Measurements from ENCODE around the gene CARNS1. TPM values are rescaled to one million over a fixed set of nuclear protein-coding genes. Genes with fewer than 3 reads are reported as not detected.

CARNS1 gene
- total and polyA plus RNA-seq, 4 donors, result 0.05 to 0.19 (median 0.10) TPM

DNA sequence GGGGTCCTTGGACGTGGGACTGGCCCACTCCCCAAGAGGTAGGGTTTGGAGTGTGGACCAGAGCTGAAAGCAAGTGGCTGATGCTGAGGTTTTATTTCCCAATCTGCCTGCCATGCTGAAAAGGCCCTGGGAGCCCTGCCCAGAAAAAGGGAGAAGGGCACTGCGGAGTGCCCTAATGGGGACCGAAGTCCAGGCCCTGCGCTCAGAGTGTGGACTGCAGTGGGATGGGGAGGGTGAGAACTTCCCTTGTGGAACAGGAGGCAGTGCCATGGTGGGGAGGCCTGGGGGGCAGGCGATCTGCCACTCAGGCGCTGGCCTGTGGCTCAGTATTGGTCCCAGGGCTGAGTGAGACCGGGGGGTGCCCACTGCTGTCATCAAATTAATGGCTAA is 32.7 kb downstream of the CARNS1 start (continued):
- TF ChIP-seq, protein P1, sequence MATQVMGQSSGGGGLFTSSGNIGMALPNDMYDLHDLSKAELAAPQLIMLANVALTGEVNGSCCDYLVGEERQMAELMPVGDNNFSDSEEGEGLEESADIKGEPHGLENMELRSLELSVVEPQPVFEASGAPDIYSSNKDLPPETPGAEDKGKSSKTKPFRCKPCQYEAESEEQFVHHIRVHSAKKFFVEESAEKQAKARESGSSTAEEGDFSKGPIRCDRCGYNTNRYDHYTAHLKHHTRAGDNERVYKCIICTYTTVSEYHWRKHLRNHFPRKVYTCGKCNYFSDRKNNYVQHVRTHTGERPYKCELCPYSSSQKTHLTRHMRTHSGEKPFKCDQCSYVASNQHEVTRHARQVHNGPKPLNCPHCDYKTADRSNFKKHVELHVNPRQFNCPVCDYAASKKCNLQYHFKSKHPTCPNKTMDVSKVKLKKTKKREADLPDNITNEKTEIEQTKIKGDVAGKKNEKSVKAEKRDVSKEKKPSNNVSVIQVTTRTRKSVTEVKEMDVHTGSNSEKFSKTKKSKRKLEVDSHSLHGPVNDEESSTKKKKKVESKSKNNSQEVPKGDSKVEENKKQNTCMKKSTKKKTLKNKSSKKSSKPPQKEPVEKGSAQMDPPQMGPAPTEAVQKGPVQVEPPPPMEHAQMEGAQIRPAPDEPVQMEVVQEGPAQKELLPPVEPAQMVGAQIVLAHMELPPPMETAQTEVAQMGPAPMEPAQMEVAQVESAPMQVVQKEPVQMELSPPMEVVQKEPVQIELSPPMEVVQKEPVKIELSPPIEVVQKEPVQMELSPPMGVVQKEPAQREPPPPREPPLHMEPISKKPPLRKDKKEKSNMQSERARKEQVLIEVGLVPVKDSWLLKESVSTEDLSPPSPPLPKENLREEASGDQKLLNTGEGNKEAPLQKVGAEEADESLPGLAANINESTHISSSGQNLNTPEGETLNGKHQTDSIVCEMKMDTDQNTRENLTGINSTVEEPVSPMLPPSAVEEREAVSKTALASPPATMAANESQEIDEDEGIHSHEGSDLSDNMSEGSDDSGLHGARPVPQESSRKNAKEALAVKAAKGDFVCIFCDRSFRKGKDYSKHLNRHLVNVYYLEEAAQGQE (IDR thresholded peaks at IDR 0.05), result peak; percentile 41
- peak; percentile 92 for TF ChIP-seq HNF4G (IDR thresholded peaks at IDR 0.05)
- TF ChIP-seq, protein P2, sequence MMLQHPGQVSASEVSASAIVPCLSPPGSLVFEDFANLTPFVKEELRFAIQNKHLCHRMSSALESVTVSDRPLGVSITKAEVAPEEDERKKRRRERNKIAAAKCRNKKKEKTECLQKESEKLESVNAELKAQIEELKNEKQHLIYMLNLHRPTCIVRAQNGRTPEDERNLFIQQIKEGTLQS (IDR thresholded peaks at IDR 0.05), result no peak

DNA sequence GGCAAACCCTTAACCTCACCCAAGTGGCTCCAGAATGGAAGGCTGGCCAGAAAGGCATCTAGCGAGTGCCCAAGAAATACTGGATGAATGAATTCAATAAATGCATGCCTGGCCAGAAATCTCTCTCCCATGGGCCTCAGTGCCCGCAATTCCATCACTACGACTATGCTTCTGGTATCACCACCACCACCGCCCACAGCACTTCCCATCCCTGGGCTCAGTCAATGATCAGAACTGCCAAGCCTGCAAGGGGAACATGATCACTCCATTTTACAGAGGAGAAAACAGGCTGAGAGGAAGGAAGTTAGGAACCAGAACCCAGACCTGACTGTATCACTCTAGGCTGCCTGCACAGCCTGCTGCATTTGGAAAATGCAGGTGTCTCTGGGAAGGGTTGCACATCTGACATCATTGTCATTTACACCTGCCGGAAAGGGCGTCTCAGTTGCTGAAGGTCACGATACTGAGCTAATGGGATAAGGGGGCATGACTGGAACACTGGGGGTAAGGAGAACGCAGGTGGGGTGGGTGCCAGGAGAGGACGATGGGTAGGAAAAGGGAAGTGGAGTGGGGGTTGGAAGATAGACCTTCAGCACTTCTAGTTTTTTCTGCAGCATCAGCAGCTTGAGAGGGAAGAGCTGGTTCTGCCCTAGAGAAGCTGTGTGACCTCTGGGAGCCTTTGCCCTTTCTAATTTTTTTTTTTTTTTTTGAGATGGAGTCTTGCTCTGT is 33.8 kb downstream of the CARNS1 start:
- no peaks in the 10 kb centered on the region for H3K9me3 ChIP-seq (ENCODE audit: control insufficient read depth in 4 of 4, low read length in 3 of 4)
- H3K27ac ChIP-seq (ENCODE audit: low read depth in 1 of 2, low read length in 2 of 2), result no peak overlapping the region
- 73% methylated on average over 9 of the region's 9 CpGs for WGBS
- DNase-seq (ENCODE audit: low spot score), result no peak
- H3K4me3 ChIP-seq (ENCODE audit: low read depth in 1 of 3, low read length in 3 of 3), result no peak overlapping the region
- H3K4me1 ChIP-seq (ENCODE audit: control insufficient read depth in 4 of 4, insufficient read depth in 4 of 4, low read length in 3 of 4), result peaks cover 0 to 12% (median 6%) of the 10 kb centered on the region in 4 donors
- no peaks in the 10 kb centered on the region for H3K27me3 ChIP-seq (ENCODE audit: control insufficient read depth in 4 of 4, insufficient read depth in 4 of 4, low read length in 3 of 4)
- TF ChIP-seq, protein P1 (IDR thresholded peaks at IDR 0.05), result no peak
- TF ChIP-seq, protein P2 (IDR thresholded peaks at IDR 0.05), result no peak
- TF ChIP-seq, protein P3, sequence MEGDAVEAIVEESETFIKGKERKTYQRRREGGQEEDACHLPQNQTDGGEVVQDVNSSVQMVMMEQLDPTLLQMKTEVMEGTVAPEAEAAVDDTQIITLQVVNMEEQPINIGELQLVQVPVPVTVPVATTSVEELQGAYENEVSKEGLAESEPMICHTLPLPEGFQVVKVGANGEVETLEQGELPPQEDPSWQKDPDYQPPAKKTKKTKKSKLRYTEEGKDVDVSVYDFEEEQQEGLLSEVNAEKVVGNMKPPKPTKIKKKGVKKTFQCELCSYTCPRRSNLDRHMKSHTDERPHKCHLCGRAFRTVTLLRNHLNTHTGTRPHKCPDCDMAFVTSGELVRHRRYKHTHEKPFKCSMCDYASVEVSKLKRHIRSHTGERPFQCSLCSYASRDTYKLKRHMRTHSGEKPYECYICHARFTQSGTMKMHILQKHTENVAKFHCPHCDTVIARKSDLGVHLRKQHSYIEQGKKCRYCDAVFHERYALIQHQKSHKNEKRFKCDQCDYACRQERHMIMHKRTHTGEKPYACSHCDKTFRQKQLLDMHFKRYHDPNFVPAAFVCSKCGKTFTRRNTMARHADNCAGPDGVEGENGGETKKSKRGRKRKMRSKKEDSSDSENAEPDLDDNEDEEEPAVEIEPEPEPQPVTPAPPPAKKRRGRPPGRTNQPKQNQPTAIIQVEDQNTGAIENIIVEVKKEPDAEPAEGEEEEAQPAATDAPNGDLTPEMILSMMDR (IDR thresholded peaks at IDR 0.05; ENCODE audit: low read depth, low read length, missing input control), result no peak
- TF ChIP-seq YY1 (IDR thresholded peaks at IDR 0.05), result no peak
- H3K9ac ChIP-seq (ENCODE audit: low read depth in 1 of 2, low read length in 2 of 2), result no peak overlapping the region
- H3K36me3 ChIP-seq (ENCODE audit: control insufficient read depth in 4 of 4, insufficient read depth in 3 of 4, low read depth in 1 of 4, low read length in 3 of 4), result no peaks in the 10 kb centered on the region

Measured in liver (tissue), 9 donors.